GM19468 (cell line): ENCODE results near the gene SERGEF.
A peak's percentile ranks its signal among the peaks of the same experiment; 100 is the strongest.
"Not testable (repeated sequence)": the region's sequence is repeated elsewhere in the genome, so short reads cannot be mapped to it uniquely, and the experiment has no call there.

Experiments
- ATAC-seq: cut with Tn5 transposase; IDR thresholded peaks from one replicate; pipeline ENCODE4 v1.9.1; 2021; ENCODE audit warnings: mild to moderate bottlenecking, moderate library complexity, moderate number of reproducible peaks; ENCODE audit not compliant: unreplicated experiment; ENCODE audit errors: extremely low read depth

SERGEF gene

DNA sequence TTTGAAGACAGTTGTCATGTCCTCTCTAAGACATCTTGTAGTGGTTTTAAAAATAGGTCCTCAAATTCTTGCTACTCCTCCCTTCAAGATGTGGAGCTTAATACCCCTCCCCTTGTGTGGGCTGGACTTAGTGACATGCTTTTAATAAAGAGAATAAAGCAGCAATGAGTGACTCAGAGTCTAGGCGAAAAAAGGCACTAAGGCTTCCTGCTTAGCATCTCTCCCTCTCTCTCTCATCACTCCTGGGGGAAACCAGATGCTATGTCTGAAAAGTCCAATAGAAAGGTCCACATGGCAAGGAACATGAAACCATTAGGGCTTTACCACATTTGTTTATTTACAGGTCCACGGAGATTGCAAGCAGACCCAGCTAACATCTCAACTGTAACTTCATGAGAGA lies 11.7 kb downstream of the SERGEF start:
- ATAC-seq: no peak

DNA sequence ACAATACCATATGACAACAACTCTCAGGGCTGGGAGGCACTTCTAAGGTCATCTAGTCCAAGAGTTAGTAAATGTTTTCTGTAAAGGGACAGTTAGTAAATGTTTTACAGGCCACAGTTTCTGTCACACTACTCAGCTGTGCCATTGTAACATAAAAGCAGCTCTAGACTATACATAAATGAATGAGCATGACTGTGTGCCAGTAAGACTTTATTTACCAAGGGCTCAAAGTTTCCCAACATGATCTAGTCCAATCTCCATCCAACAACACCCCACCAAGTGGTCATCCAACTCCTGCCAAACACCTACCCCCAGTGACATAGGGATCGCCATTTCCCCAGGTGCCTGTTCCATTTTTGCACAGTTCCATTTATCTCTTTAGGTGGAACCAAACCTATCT lies 12.1 kb downstream of the SERGEF start:
- ATAC-seq: no peak

GRCh38 chr11:18000128-18000527 lies 12.7 kb downstream of the SERGEF start:
- not testable (repeated sequence) for ATAC-seq

GRCh38 chr11:17992916-17993315 lies 19.9 kb downstream of the SERGEF start:
- ATAC-seq: no peak

DNA sequence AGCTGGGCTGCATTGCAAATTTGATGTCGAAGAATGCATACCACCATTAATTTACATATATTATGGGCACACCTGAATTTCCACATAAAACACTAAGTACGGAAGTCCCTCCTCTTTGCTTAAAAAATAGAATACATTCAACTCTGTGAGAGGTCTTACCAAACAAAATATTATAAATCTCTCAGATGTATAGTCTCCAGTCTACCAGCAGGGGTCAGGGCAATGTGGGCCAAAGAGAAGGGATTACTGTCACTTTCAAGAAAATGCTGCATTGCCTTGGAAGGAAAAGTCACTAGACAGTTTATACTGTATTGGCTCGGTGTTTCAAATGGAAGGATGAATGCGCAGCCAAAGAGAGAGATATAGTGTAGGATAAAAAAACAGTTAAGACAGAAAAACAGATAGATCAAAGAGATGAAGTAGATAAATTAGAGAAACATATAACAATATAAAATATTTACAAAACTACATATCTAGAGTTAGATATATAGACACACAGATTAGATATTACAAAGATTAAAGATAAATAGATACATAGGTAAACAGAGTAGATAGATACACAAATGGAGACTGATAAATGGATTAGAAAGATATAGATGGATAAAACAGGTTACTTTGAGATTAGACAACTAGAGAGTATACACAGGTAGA lies 20.9 kb downstream of the SERGEF start:
- peak; percentile 82 for ATAC-seq

- ATAC-seq: no peak
These were observed 23.5 kb downstream of the SERGEF start for GRCh38 chr11:17989306-17989705.

GRCh38 chr11:17988465-17988864 lies 24.4 kb downstream of the SERGEF start:
- no peak for ATAC-seq

GRCh38 chr11:17987826-17988225 lies 25.0 kb downstream of the SERGEF start:
- ATAC-seq: no peak

DNA sequence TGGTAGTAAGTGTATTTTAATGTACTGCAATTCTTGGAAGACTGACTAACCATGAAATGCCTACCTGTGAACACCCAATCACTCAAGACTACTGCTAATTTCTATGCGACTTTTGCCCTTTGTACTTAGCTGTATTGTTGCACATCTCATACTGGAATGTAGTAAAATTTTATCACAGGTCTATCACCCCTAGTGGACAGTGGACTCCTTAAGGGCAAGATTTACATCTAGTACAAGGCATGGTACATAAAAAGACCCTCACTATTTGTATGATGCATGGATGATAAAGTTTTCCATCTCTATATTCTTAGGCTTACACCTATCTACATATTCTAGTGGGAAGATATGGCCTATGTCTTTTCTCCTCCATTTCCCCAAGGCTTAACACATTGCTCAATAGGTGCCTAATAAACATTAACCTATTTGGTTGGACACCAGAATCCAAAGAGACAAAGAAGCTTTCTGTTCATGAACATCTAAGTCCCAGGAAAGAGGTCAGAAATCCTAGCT lies 26.1 kb downstream of the SERGEF start:
- ATAC-seq: no peak

- no peak for ATAC-seq
These were observed 26.7 kb downstream of the SERGEF start for GRCh38 chr11:17986007-17986710.

DNA sequence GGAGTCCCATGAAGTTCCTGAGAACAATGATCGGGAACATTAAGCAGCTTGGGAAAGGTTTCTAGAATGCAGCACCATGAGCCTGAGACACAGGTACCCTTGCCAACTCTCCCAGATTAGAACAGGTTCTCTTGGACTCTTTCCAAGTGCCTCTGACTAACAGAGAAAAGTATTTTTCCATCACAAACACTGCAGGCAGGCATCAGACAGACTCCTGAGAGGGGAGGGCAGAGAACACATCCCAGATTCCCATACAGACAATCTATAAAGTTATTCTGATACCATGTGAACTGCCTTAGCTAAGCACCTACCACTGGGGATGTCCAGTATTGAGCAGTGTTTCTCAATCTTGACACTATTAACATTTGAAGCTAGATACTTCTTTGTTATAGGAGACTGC lies 27.3 kb downstream of the SERGEF start:
- ATAC-seq: no peak

GRCh38 chr11:17983569-17983968 lies 29.3 kb downstream of the SERGEF start:
- ATAC-seq: no peak

GRCh38 chr11:17979770-17980371 lies 33.0 kb downstream of the SERGEF start:
- ATAC-seq: no peak

DNA sequence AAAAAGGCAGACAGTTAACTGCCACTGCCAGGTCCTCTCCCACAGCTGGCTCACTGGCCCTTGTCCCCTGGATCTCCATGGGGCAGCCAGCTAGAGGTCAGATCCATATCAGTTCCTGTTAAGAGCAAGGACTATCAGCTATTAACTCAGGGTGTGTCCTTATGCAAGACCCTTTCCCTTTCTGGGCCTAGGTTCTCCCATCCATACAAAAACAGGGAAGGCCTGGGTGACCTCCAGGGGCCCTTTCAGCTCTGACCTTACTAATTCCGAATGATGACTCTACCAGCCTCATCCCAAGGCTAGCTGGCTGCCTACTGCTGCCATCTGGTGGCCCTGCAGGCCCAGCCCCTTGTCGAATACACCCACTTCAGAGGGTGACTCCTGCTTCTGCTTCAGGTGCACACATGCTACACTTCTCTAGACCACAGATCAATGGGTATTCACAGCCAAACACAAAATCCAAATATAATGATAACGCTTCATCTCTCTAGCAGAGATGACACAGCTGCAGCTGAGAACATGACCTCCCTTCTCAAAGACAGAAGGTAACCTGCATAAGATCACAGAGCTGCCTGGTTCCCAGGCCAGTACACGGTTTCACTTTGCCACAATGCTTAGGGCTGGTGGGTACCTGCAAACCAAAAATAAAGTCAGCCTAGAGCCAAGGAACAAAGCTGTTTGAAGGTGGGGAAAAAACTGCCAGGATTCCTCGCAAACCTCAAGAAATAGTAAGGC lies 34.1 kb downstream of the SERGEF start:
- ATAC-seq: no peak

GRCh38 chr11:17976651-17977050 lies 36.2 kb downstream of the SERGEF start:
- ATAC-seq: no peak

DNA sequence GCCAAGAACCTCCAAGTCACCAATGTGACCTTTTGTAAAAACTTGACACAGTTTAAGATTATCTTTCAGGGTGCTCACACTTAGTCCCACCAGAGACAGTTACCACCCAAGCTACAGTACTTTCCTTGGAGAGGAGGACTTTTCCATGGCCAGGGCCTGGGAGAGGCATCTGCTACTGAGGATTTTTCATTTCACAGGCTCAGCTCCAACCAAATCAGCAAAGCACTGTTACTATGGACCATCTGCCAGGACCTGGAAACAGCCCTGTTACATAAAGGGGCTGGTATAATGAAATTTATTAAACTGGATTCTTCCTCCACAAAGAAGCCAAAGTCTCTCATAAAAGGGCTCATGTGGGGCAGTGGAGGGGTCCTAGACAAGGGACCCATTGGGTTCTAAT lies 38.6 kb downstream of the SERGEF start:
- no peak for ATAC-seq

GRCh38 chr11:17972987-17973386 lies 39.9 kb downstream of the SERGEF start:
- ATAC-seq: no peak

GRCh38 chr11:17968206-17968605 lies 44.6 kb downstream of the SERGEF start:
- no peak for ATAC-seq

GRCh38 chr11:17967661-17968060 lies 45.2 kb downstream of the SERGEF start:
- ATAC-seq: no peak

DNA sequence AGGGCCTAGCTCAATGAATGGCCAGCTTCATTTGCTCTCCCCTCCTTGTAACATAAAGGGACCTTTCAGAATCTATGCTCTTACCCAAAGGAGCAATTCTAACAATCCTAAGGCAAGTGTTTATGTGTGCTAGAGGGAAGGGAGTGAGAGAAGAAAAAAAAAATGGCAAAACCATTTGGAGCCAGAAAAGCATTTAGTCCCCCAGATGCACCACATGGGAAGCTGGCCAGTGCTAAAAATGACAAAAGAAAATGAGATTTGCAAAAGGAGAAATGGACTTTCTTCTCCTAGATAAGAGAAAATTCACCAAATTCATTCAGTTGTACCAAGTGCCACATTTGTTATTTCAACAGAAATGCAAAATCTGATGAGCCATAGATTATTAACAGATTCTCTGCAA lies 52.8 kb downstream of the SERGEF start:
- ATAC-seq: no peak

- ATAC-seq: no peak
These were observed 54.4 kb downstream of the SERGEF start for GRCh38 chr11:17958446-17958845.
